Measurements from ENCODE around the gene HMGN2. TPM values are rescaled to one million over a fixed set of nuclear protein-coding genes. Genes with fewer than 3 reads are reported as not detected.

The HMGN2 gene
- 488 and 543 TPM in 2 replicates for total RNA-seq (2014; rRNA removed; shearing (Covaris generic))

GRCh38 chr1:26472320-26472900 is at the start of gene HMGN2:
HMGN2 (plus strand) TSS chr1:26472440; CDS start chr1:26472613, 173 bp downstream.
- Histone ChIP-seq H3K27me3 (ENCODE audit: control insufficient read depth, insufficient read depth, low read length) (no peaks in the 10 kb centered on the region; the same call in 1 of the 2 replicates), H3K36me3 (replicated peaks; ENCODE audit: control insufficient read depth, insufficient read depth, low read length) (peaks cover 33% of the 10 kb centered on the region), H3K4me3 (ENCODE audit: insufficient read depth, low read depth, low read length) (peak within 1 kb of the TSS; percentile 89)
- DNase-seq, result peak; percentile 95

GRCh38 chr1:26429721-26430120 is 42.5 kb upstream of the HMGN2 start:
- DNase-seq, result peak; percentile 59
- H3K4me3 ChIP-seq (ENCODE audit: insufficient read depth, low read depth, low read length), result no peak overlapping the region
- no peaks in the 10 kb centered on the region for H3K27me3 ChIP-seq (ENCODE audit: control insufficient read depth, insufficient read depth, low read length)
- H3K36me3 ChIP-seq (replicated peaks; ENCODE audit: control insufficient read depth, insufficient read depth, low read length), result peaks cover 31% of the 10 kb centered on the region

- peak; percentile 98 for DNase-seq
Measured at GRCh38 chr1:26431979-26432695, 40.1 kb upstream of the HMGN2 start, which contains the start of gene DHDDS. DHDDS (plus strand) TSS chr1:26432321; CDS start chr1:26432946, 625 bp downstream.

GRCh38 chr1:26432793-26433192 is 39.4 kb upstream of the HMGN2 start:
- Histone ChIP-seq H3K4me3 (ENCODE audit: insufficient read depth, low read depth, low read length) (peak overlapping the region; percentile 50), H3K36me3 (replicated peaks; ENCODE audit: control insufficient read depth, insufficient read depth, low read length) (peaks cover 7% of the 10 kb centered on the region), H3K27me3 (ENCODE audit: control insufficient read depth, insufficient read depth, low read length) (no peaks in the 10 kb centered on the region)
- no peak for DNase-seq

More at GRCh38 chr1:26431979-26432695, 40.1 kb upstream of the HMGN2 start, which contains the start of gene DHDDS:
- peaks cover 10% of the 10 kb centered on the region for H3K36me3 ChIP-seq (replicated peaks; ENCODE audit: control insufficient read depth, insufficient read depth, low read length)
- H3K27me3 ChIP-seq (ENCODE audit: control insufficient read depth, insufficient read depth, low read length), result no peaks in the 10 kb centered on the region
- H3K4me3 ChIP-seq (ENCODE audit: insufficient read depth, low read depth, low read length), result peak within 1 kb of the TSS; percentile 50

GRCh38 chr1:26434161-26434752 is 38.0 kb upstream of the HMGN2 start:
- Histone ChIP-seq H3K27me3 (ENCODE audit: control insufficient read depth, insufficient read depth, low read length) (no peaks in the 10 kb centered on the region), H3K4me3 (ENCODE audit: insufficient read depth, low read depth, low read length) (no peak overlapping the region), H3K36me3 (replicated peaks; ENCODE audit: control insufficient read depth, insufficient read depth, low read length) (peaks cover 13% of the 10 kb centered on the region)
- no peak for DNase-seq

- Histone ChIP-seq H3K4me3 (ENCODE audit: insufficient read depth, low read depth, low read length) (no peak overlapping the region), H3K36me3 (replicated peaks; ENCODE audit: control insufficient read depth, insufficient read depth, low read length) (peaks cover 23% of the 10 kb centered on the region), H3K27me3 (ENCODE audit: control insufficient read depth, insufficient read depth, low read length) (no peaks in the 10 kb centered on the region)
- no peak for DNase-seq
Measured at GRCh38 chr1:26438041-26438440, 34.2 kb upstream of the HMGN2 start.

- peaks cover 33% of the 10 kb centered on the region for H3K36me3 ChIP-seq (replicated peaks; ENCODE audit: control insufficient read depth, insufficient read depth, low read length)
- H3K4me3 ChIP-seq (ENCODE audit: insufficient read depth, low read depth, low read length), result no peak overlapping the region
- no peak for DNase-seq
- no peaks in the 10 kb centered on the region for H3K27me3 ChIP-seq (ENCODE audit: control insufficient read depth, insufficient read depth, low read length)
Measured at GRCh38 chr1:26440259-26440658, 32.0 kb upstream of the HMGN2 start.

- no peak overlapping the region for H3K4me3 ChIP-seq (ENCODE audit: insufficient read depth, low read depth, low read length)
- H3K36me3 ChIP-seq (replicated peaks; ENCODE audit: control insufficient read depth, insufficient read depth, low read length), result peaks cover 12% of the 10 kb centered on the region
- no peak for DNase-seq
Measured at GRCh38 chr1:26449868-26450267, 22.4 kb upstream of the HMGN2 start.

GRCh38 chr1:26450908-26451307 is 21.3 kb upstream of the HMGN2 start:
- H3K36me3 ChIP-seq (replicated peaks; ENCODE audit: control insufficient read depth, insufficient read depth, low read length), result peaks cover 8% of the 10 kb centered on the region
- DNase-seq, result no peak

More at GRCh38 chr1:26449868-26450267, 22.4 kb upstream of the HMGN2 start:
- H3K27me3 ChIP-seq (ENCODE audit: control insufficient read depth, insufficient read depth, low read length), result no peaks in the 10 kb centered on the region

GRCh38 chr1:26452459-26453183 is 19.6 kb upstream of the HMGN2 start:
- peaks cover 7% of the 10 kb centered on the region for H3K36me3 ChIP-seq (replicated peaks; ENCODE audit: control insufficient read depth, insufficient read depth, low read length)
- no peak for DNase-seq
- no peaks in the 10 kb centered on the region for H3K27me3 ChIP-seq (ENCODE audit: control insufficient read depth, insufficient read depth, low read length)
- H3K4me3 ChIP-seq (ENCODE audit: insufficient read depth, low read depth, low read length), result no peak overlapping the region

More at GRCh38 chr1:26450908-26451307, 21.3 kb upstream of the HMGN2 start:
- no peak overlapping the region for H3K4me3 ChIP-seq (ENCODE audit: insufficient read depth, low read depth, low read length)
- H3K27me3 ChIP-seq (ENCODE audit: control insufficient read depth, insufficient read depth, low read length), result no peaks in the 10 kb centered on the region

GRCh38 chr1:26459148-26459547 is 13.1 kb upstream of the HMGN2 start:
- Histone ChIP-seq H3K36me3 (replicated peaks; ENCODE audit: control insufficient read depth, insufficient read depth, low read length) (no peaks in the 10 kb centered on the region; the same call in none of the 2 replicates), H3K27me3 (ENCODE audit: control insufficient read depth, insufficient read depth, low read length) (no peaks in the 10 kb centered on the region), H3K4me3 (ENCODE audit: insufficient read depth, low read depth, low read length) (no peak overlapping the region)
- no peak for DNase-seq

GRCh38 chr1:26459573-26460031 is 12.6 kb upstream of the HMGN2 start:
- Histone ChIP-seq H3K4me3 (ENCODE audit: insufficient read depth, low read depth, low read length) (no peak overlapping the region), H3K36me3 (replicated peaks; ENCODE audit: control insufficient read depth, insufficient read depth, low read length) (peaks cover 3% of the 10 kb centered on the region), H3K27me3 (ENCODE audit: control insufficient read depth, insufficient read depth, low read length) (no peaks in the 10 kb centered on the region)
- DNase-seq, result no peak

GRCh38 chr1:26468911-26469310 is 3.3 kb upstream of the HMGN2 start:
- DNase-seq, result no peak
- H3K36me3 ChIP-seq (replicated peaks; ENCODE audit: control insufficient read depth, insufficient read depth, low read length), result peaks cover 25% of the 10 kb centered on the region
- no peaks in the 10 kb centered on the region; the same call in 1 of the 2 replicates for H3K27me3 ChIP-seq (ENCODE audit: control insufficient read depth, insufficient read depth, low read length)
- H3K4me3 ChIP-seq (ENCODE audit: insufficient read depth, low read depth, low read length), result no peak overlapping the region

GRCh38 chr1:26469558-26469957 is 2.7 kb upstream of the HMGN2 start:
- no peak overlapping the region for H3K4me3 ChIP-seq (ENCODE audit: insufficient read depth, low read depth, low read length)
- H3K36me3 ChIP-seq (replicated peaks; ENCODE audit: control insufficient read depth, insufficient read depth, low read length), result peaks cover 28% of the 10 kb centered on the region
- no peaks in the 10 kb centered on the region; the same call in 1 of the 2 replicates for H3K27me3 ChIP-seq (ENCODE audit: control insufficient read depth, insufficient read depth, low read length)
- no peak for DNase-seq

Data from H7 (cell line).